HG03060 (cell line): Measurements from ENCODE around the gene TMEM108.

Experiments used
- ATAC-seq: cut with Tn5 transposase; IDR thresholded peaks from one replicate; pipeline ENCODE4 v1.9.1; 2021; ENCODE audit warnings: low read depth, moderate number of reproducible peaks; ENCODE audit not compliant: unreplicated experiment

TMEM108 gene

GRCh38 chr3:133269393-133269792 lies 231.2 kb downstream of the TMEM108 start:
- no peak for ATAC-seq

DNA sequence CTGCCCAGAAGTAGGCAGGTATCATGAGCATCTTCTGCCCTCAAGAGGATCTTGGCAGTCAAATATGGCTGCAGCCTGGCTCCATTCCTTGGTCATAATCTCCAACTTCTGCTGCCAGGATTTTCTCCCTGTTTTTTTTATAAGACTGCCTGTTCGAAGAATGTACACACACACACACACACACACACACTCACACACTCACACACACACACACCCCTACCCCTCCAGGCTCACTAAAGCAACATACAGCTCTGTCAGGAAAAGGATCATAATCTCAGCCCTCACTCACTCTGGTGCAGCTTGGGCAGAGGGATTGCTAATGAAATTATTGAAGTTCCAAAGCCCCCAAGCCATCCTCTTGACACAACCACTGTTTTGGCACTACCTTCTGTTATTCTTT lies 232.4 kb downstream of the TMEM108 start:
- no peak for ATAC-seq

DNA sequence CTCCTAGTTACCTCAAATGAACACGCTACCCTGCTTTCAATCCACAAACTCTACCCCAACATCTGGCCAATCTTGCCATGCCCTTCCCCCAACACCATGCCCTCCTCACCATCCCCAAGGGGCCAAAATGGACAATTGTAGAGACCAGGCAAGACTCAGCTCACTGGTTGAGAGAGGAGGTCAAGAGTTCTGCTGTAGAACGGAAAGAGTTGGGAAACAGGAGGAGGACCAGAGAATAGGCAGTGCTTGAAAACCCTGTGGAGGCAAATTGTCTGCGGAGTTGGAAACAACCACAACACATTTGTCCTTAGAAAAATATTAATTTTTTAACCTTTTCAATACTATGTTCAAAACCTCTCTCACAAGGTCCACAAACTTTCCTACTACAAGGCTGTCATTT lies 232.9 kb downstream of the TMEM108 start:
- ATAC-seq: no peak

DNA sequence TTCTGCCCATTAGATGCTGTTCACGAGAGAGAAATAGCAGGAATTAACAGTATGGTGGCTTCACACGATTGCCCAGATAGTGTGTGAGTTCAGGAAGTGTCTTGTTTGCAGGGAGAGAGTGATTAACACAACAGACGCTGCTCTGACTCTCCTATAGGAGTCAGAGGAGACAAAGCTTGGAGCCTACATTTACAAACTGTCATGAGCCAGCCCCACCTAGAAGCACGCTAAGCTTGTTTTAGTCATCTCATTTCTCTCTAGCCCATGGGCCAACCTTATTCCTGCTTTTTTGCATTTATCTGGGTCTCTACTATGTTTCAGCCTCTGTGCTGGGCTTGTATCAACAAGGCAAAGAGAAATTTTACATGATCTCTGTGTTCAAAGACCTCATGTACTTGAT lies 233.3 kb downstream of the TMEM108 start:
- ATAC-seq: no peak

- ATAC-seq: no peak
Measured at GRCh38 chr3:133273346-133273745, 235.2 kb downstream of the TMEM108 start.

DNA sequence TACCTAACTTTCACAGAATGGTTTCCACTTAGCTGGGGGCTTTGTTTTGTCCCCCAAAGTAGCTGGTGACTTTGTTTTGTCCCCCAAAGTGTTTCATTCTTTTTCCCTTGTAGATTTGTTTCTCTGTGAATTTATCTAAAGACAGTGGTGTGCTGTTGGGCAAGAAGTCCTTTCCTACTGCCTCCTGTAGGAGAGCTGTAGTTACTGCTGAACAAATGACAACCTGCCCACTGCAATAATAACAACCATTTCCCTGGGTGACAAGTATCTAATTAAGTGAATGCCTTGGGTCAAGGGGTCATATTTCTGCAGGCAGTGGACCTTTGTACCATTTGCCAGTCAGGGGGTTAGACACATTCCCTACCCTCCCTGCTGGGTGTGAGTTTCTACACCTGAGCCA lies 236.3 kb downstream of the TMEM108 start:
- ATAC-seq: no peak

DNA sequence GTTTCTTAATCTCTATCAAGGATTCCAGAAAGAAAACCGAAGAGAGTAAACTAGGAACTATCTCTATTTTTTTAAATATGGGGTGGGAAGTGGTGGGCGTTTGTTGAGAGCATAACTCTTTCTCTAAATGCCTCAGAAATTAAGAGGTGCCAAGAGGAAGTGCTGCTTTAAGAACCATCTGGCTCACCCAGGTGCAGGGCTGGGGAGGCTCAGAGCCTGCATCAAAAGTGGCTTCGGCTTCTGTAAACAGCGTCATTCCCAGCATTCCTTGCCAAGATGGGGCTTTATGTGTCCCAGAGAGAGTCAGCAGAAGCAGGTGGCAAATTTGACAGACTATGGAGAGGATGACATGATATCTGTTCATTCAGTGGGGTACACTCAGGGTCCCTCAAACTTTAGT lies 238.4 kb downstream of the TMEM108 start:
- no peak for ATAC-seq

DNA sequence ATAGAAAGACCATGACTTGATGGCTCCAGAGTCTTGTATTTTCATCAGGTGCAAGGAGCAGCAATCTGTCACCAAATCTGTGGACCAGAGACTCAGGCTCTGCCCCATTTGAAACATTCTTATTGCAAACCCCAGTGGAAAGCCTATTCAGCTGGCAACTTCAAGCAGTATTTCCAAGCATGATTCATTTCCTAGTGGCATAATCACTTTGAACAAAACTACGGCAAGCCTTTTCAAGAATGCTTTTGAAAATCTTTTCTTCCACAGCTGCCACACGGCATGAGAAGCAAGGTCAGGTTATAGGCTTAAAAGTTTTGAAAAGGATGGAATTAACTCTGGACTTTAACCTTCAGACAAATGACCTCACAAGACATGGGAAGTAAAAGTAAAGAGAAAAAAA lies 239.6 kb downstream of the TMEM108 start:
- ATAC-seq: no peak

- ATAC-seq: no peak
Measured at GRCh38 chr3:133278260-133279043, 240.3 kb downstream of the TMEM108 start.

- no peak for ATAC-seq
Measured at GRCh38 chr3:133280586-133280985, 242.4 kb downstream of the TMEM108 start.

DNA sequence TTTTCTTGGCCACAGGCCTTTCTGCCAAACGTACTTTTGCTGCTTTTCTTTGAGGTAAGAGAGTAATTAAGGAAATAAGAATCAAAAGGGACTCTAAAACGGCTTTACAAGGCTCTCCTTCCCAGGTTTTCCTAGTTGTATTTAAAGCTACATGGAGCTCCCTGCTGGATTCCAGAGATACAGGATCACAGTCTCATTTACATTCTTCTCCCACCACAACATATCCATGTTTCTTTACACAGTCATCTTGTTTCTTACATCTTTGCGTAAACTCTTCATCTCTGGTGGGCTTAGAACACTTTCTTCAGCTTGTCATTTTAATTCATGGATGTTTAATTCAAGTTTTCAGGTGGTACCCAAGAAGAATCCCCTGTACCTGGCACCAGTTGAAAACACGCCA lies 244.0 kb downstream of the TMEM108 start:
- ATAC-seq: no peak

- no peak for ATAC-seq
Measured at GRCh38 chr3:133283958-133284807, 246.0 kb downstream of the TMEM108 start.

GRCh38 chr3:133289322-133289721 lies 251.1 kb downstream of the TMEM108 start:
- ATAC-seq: no peak

DNA sequence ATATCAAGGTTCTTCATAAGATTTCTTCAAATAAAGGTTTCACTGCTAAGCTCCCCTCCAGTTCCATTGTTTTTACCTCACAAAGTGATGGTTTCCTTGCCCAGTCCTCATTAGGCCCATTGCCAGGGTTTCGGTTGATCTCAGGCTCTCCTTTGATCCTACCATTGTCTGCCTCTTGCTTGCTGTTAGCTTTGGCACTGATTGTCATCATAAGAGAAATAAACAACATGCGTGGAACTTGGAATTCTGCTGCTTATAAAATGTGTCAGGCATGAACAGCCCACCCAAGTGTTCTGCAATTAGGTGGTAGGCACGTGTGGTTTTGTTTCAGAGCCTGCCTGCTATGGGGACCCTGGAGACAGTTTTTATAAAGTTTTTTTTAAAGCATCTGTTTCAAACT lies 254.1 kb downstream of the TMEM108 start:
- ATAC-seq: no peak

DNA sequence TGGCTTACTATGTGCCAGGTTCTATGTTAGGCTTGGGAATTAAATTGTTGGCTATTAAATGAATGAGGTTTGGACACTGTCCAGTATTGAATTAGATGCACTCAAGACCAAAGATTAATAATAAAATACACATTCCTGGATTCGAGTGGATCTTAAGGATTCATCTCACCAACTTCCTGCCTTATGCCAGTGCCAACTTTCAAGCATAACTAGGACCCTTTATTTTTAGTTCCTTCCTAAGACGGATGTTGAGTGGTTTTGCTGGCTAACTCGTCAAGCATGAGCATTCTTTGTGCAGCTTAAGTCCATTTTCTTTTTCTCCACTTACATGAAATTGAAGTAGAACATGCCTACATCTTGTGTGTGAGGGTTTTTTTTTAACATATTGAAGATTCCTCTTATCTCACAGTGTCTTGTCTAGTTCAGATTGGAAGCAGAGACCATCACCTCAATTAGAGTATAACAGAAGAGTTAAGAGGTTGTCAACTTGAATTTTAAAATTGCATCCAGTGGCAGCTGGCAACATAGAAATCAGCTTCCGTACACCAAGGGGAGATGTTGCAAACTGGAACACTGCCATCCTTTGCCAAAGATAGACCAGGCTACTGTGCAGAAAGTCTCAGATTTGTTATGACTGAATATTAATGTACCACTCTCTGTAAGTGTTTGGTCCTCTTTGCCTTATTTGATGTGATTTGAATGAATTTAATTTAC lies 255.4 kb downstream of the TMEM108 start:
- ATAC-seq: no peak

- no peak for ATAC-seq
Measured at GRCh38 chr3:133294253-133294652, 256.1 kb downstream of the TMEM108 start.

- ATAC-seq: peak; percentile 93
Measured at GRCh38 chr3:133295199-133295901, 257.2 kb downstream of the TMEM108 start.

DNA sequence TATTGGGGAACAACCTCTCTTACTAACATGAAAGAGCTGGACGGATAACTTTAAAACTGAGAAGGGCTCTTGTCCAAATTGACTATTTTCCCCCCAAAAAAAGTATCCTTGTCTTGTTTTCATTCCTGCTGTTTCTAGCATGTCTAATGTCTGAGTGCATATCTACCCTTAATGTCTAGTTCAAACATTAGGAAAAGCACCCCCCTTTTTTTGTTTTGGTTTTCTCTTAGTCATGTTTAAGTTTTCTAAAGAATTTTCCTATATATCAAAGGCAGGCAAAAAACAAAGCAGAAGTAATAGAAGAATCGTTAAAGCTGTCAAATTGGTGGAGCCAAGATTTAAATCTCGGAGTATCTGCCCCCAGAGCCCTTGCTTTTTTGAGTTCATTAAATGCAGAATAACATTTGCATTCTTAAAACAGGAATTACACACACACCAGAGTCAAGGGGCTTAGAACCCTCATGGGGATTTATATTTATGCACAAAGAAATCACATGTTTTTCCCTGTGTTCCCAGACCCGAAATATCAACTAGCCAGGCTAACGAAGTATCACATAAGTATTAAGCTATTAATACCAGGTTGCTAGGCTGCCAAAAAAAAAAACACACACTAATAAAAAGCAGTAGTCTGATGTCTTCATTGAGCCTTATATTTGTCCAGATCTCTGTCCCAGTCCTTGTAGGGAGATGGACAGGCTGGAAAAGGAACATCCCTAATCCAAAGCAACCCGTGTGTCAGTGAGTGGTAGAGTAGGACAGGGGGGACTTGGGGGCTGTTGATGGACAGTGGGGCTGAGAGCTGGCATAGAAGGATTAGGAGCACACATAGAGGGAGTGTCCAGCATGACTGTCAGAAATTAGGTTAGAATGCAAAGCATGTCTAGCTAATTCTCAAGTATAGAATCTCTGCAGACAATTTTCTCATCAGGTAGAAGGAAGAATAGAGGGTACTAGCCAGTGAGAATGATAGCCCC lies 258.0 kb downstream of the TMEM108 start:
- no peak for ATAC-seq

- ATAC-seq: no peak
Measured at GRCh38 chr3:133296981-133297380, 258.8 kb downstream of the TMEM108 start.
